Type B pancreatic cell (in vitro differentiated cells): Measurements from ENCODE around the gene PRDX4. TPM values are rescaled to one million over a fixed set of nuclear protein-coding genes. Genes with fewer than 3 reads are reported as not detected.
"Not testable (repeated sequence)": the region's sequence is repeated elsewhere in the genome, so short reads cannot be mapped to it uniquely, and the experiment has no call there.

Experiments used
- DNase-seq: peaks from one replicate; pipeline ENCODE4 v3.0.0; 2021; ENCODE audit warnings: mixed read lengths; ENCODE audit not compliant: unreplicated experiment; ENCODE audit errors: extremely low spot score
- H3K27ac Mint-ChIP-seq: 2 replicates; pipeline ENCODE4 v1.8.0; 2021; ENCODE audit warnings: mild to moderate bottlenecking, mixed read lengths
- H3K27me3 Mint-ChIP-seq: 2 replicates; pipeline ENCODE4 v1.8.0; 2021; ENCODE audit warnings: mixed read lengths
- H3K36me3 Mint-ChIP-seq: 2 replicates; pipeline ENCODE4 v1.8.0; 2021; ENCODE audit warnings: mixed read lengths
- H3K4me1 Mint-ChIP-seq: one replicate; pipeline ENCODE4 v1.8.0; 2021; ENCODE audit warnings: mixed read lengths; ENCODE audit not compliant: unreplicated experiment
- H3K4me3 Mint-ChIP-seq: 2 replicates; pipeline ENCODE4 v1.8.0; 2021; ENCODE audit warnings: mild to moderate bottlenecking, mixed read lengths
- H3K9me3 Mint-ChIP-seq: 2 replicates; pipeline ENCODE4 v1.8.0; 2021; ENCODE audit warnings: mixed read lengths
- CTCF ChIP-seq: fragments of 200-600 bp; sonication (generic); conservative IDR thresholded peaks from 2 replicates; pipeline ENCODE4 v1.5.0; 2021; ENCODE audit warnings: antibody characterized with exemption, mild to moderate bottlenecking
- total RNA-seq: library from RNA; stranded (reverse); gene quantifications from 2 replicates; pipeline ENCODE4 v1.2.1, GENCODE V29; 2021; ENCODE audit warnings: low replicate concordance

The PRDX4 gene
- total RNA-seq, 1 donor from 2014 or later: 195 TPM

- no peak for DNase-seq
- Mint-ChIP-seq H3K27ac (no peak overlapping the region), H3K36me3 (peaks cover 34% of the 10 kb centered on the region), H3K4me3 (no peak overlapping the region), H3K9me3 (no peaks in the 10 kb centered on the region), H3K4me1 (peaks cover 10% of the 10 kb centered on the region), H3K27me3 (no peaks in the 10 kb centered on the region)
- TF ChIP-seq CTCF: no peak
Measured at GRCh38 chrX:23673108-23673507, 5.8 kb downstream of the PRDX4 start.

GRCh38 chrX:23676486-23676885 is 9.2 kb downstream of the PRDX4 start:
- H3K27ac Mint-ChIP-seq, H3K27me3 Mint-ChIP-seq, H3K4me1 Mint-ChIP-seq, DNase-seq, H3K4me3 Mint-ChIP-seq, H3K9me3 Mint-ChIP-seq: not testable (repeated sequence)
- H3K36me3 Mint-ChIP-seq: peaks cover 31% of the 10 kb centered on the region

GRCh38 chrX:23692166-23692565 is 24.9 kb downstream of the PRDX4 start:
- DNase-seq: no peak
- no peaks in the 10 kb centered on the region for H3K4me1 Mint-ChIP-seq
- H3K27ac Mint-ChIP-seq: peak overlapping the region; percentile 78
- no peaks in the 10 kb centered on the region for H3K27me3 Mint-ChIP-seq
- no peaks in the 10 kb centered on the region for H3K9me3 Mint-ChIP-seq
- no peaks in the 10 kb centered on the region for H3K36me3 Mint-ChIP-seq
- TF ChIP-seq CTCF: no peak
- H3K4me3 Mint-ChIP-seq: no peak overlapping the region

- Mint-ChIP-seq H3K36me3 (no peaks in the 10 kb centered on the region), H3K27me3 (no peaks in the 10 kb centered on the region)
- peak; percentile 86 for TF ChIP-seq CTCF
Measured at GRCh38 chrX:23694606-23695005, 27.3 kb downstream of the PRDX4 start.

GRCh38 chrX:23699636-23700194 is 32.4 kb downstream of the PRDX4 start:
- DNase-seq: no peak
- Mint-ChIP-seq H3K27ac (no peak overlapping the region), H3K4me3 (no peak overlapping the region), H3K36me3 (peaks cover 7% of the 10 kb centered on the region), H3K9me3 (no peaks in the 10 kb centered on the region), H3K4me1 (no peaks in the 10 kb centered on the region), H3K27me3 (no peaks in the 10 kb centered on the region)
- no peak for TF ChIP-seq CTCF

More at GRCh38 chrX:23694606-23695005, 27.3 kb downstream of the PRDX4 start:
- Mint-ChIP-seq H3K4me1 (no peaks in the 10 kb centered on the region), H3K4me3 (no peak overlapping the region), H3K27ac (no peak overlapping the region), H3K9me3 (no peaks in the 10 kb centered on the region)
- DNase-seq: no peak

- TF ChIP-seq CTCF: no peak
- Mint-ChIP-seq H3K36me3 (peaks cover 12% of the 10 kb centered on the region), H3K4me3 (no peak overlapping the region), H3K4me1 (no peaks in the 10 kb centered on the region), H3K27me3 (no peaks in the 10 kb centered on the region), H3K9me3 (no peaks in the 10 kb centered on the region), H3K27ac (no peak overlapping the region)
- DNase-seq: no peak
Measured at GRCh38 chrX:23704673-23705206, 37.4 kb downstream of the PRDX4 start.
